Gastrocnemius medialis (tissue), 4 donors: ENCODE measurements around the gene PPP1R11. TPM values are rescaled to one million over a fixed set of nuclear protein-coding genes. Genes with fewer than 3 reads are reported as not detected.
"Not testable (repeated sequence)": the region's sequence is repeated elsewhere in the genome, so short reads cannot be mapped to it uniquely, and the experiment has no call there.

Experiments used
- ATAC-seq, 2 donors: fragments of 150-250 bp; one replicate each; pipeline ENCODE4 v1.9.1; 2016
- DNase-seq, 2 donors: peaks; one replicate each; pipeline ENCODE4 v3.0.0-alpha.2; 2019
- H3K27ac ChIP-seq, 4 donors: fragments of 200-600 bp; sonication (generic); 1 replicate in 1 of 4; 2 replicates in 3 of 4; pipeline ENCODE4 v1.5.1; 2016 to 2018; ENCODE audit warnings: mild to moderate bottlenecking in 2 of 4, moderate library complexity in 1 of 4
- H3K27me3 ChIP-seq, 3 donors: fragments of 200-600 bp; sonication (generic) in 2 of 3; 1 replicate in 1 of 3; 2 replicates in 2 of 3; pipeline versions ENCODE4 v1.5.1 to v1.6.0; 2016 to 2019; ENCODE audit warnings: mild to moderate bottlenecking in 1 of 3, moderate library complexity in 1 of 3
- H3K36me3 ChIP-seq, 2 donors: fragments of 200-600 bp; sonication (generic) in 1 of 2; one replicate each; pipeline ENCODE4 v1.5.1; 2017 to 2018
- H3K4me1 ChIP-seq, 2 donors: fragments of 200-600 bp; sonication (generic) in 1 of 2; one replicate each; pipeline ENCODE4 v1.5.1; 2016 to 2017; ENCODE audit warnings: mild to moderate bottlenecking in 2 of 2
- H3K4me3 ChIP-seq, 4 donors: fragments of 200-600 bp; sonication (generic) in 3 of 4; 1 replicate in 1 of 4; 2 replicates in 3 of 4; pipeline ENCODE4 v1.5.1; 2016 to 2019; ENCODE audit warnings: mild to moderate bottlenecking in 2 of 4
- H3K9me3 ChIP-seq, 3 donors: fragments of 200-600 bp; sonication (generic) in 2 of 3; 1 replicate in 1 of 3; 2 replicates in 2 of 3; pipeline ENCODE4 v1.5.1; 2016 to 2019
- POLR2A ChIP-seq, 2 donors: fragments of 450-650 bp; IDR thresholded peaks; one replicate each; pipeline ENCODE4 v1.6.1; 2017; ENCODE audit warnings: antibody characterized with exemption in 2 of 2, mild to moderate bottlenecking in 2 of 2, moderate library complexity in 2 of 2
- in situ Hi-C, 4 donors: fragments of 200-750 bp; cut with MboI; loops; one replicate each; pipeline versions ENCODE4 v1.15.0 to v1.8.0; 2017; ENCODE audit warnings: low sequenced_read_pairs in 4 of 4
- intact Hi-C: fragments of 100-400 bp; cut with DNase I; formaldehyde crosslinking; loops from one replicate; pipeline ENCODE4 v1.15.1; 2023; ENCODE audit warnings: low total_unique reads
- total RNA-seq, 4 donors: library from RNA; depleted of rRNA; stranded (reverse); fragments of >200 nt; gene quantifications; one replicate each; pipeline versions ENCODE4 v1.1.0 to v1.2.3, GENCODE V29; 2016
- TF ChIP-seq, protein P1 (sequence below), 5 experiments: fragments of 450-650 bp in 3 of 5; fragments of 200-600 bp in 2 of 5; sonication (generic) in 2 of 5; IDR thresholded peaks in 4 of 5; conservative IDR thresholded peaks in 1 of 5; 1 replicate in 4 of 5; 2 replicates in 1 of 5; pipeline ENCODE4 v1.5.1; 2016 to 2019; ENCODE audit warnings: antibody characterized with exemption in 5 of 5, mild to moderate bottlenecking in 3 of 5, moderate library complexity in 3 of 5

The PPP1R11 gene
- total RNA-seq, 4 donors from 2014 or later, result 34.0 to 72.4 (median 49.9) TPM

DNA sequence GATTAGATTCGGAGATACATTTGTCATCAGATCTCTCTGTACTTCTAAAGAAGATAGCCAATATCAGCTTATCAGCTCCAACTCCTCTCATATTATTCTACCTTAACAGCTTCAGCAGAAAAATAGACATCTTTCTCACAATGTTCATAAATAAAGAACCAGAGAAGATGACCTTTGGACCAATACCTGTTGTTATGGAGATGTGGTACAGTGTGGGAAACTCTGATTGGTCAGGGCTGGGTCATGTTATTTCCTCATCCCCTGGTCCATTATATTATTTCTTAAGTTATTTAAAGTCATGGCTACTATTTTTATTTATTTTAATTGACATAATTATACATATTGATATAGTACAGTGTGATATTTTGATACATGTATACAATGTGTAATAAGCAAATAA lies 41.8 kb upstream of the PPP1R11 start:
- no peak for TF ChIP-seq POLR2A (IDR thresholded peaks at IDR 0.05)
- TF ChIP-seq, protein P1, sequence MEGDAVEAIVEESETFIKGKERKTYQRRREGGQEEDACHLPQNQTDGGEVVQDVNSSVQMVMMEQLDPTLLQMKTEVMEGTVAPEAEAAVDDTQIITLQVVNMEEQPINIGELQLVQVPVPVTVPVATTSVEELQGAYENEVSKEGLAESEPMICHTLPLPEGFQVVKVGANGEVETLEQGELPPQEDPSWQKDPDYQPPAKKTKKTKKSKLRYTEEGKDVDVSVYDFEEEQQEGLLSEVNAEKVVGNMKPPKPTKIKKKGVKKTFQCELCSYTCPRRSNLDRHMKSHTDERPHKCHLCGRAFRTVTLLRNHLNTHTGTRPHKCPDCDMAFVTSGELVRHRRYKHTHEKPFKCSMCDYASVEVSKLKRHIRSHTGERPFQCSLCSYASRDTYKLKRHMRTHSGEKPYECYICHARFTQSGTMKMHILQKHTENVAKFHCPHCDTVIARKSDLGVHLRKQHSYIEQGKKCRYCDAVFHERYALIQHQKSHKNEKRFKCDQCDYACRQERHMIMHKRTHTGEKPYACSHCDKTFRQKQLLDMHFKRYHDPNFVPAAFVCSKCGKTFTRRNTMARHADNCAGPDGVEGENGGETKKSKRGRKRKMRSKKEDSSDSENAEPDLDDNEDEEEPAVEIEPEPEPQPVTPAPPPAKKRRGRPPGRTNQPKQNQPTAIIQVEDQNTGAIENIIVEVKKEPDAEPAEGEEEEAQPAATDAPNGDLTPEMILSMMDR (IDR thresholded peaks at IDR 0.05 in 4 of 5, conservative IDR thresholded peaks at IDR 0.05 in 1 of 5), result no peak
- Histone ChIP-seq H3K9me3 (no peaks in the 10 kb centered on the region), H3K27ac (no peak overlapping the region), H3K4me1 (no peaks in the 10 kb centered on the region), H3K4me3 (no peak overlapping the region), H3K27me3 (no peaks in the 10 kb centered on the region), H3K36me3 (no peaks in the 10 kb centered on the region)
- intact Hi-C loops (no loop called here), in situ Hi-C loops (no loop called here)
- DNase-seq, result no peak
- no peak for ATAC-seq

DNA sequence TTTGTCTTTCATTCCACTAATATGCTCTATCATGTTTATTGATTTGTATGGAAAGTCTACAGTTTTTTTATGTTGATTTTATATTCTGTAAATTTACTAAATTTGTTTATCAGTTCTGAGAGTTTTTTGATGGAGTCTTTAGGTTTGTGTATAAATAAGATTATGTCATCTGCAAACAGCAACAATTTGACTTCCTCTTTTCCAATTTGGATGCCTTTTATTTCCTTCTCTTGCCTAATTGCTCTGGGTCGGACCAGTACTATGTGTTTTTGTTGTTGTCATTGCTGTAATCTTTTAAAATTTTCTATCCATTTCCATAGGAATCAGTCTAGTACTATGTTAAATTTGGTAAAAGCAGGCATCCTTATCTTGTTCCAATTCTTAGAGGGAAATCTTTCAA lies 37.4 kb upstream of the PPP1R11 start:
- intact Hi-C loops, result no loop called here
- TF ChIP-seq, protein P1 (IDR thresholded peaks at IDR 0.05 in 4 of 5, conservative IDR thresholded peaks at IDR 0.05 in 1 of 5), result no peak
- no peak for TF ChIP-seq POLR2A (IDR thresholded peaks at IDR 0.05)
- DNase-seq (no peak), ATAC-seq (no peak)
- H3K9me3 ChIP-seq, result no peaks in the 10 kb centered on the region
- no peak overlapping the region for H3K27ac ChIP-seq
- in situ Hi-C loops, result no loop called here
- H3K4me3 ChIP-seq, result no peak overlapping the region
- H3K36me3 ChIP-seq, result peaks cover 0 to 4% of the 10 kb centered on the region in 2 donors
- H3K27me3 ChIP-seq, result no peaks in the 10 kb centered on the region
- H3K4me1 ChIP-seq, result no peaks in the 10 kb centered on the region

DNA sequence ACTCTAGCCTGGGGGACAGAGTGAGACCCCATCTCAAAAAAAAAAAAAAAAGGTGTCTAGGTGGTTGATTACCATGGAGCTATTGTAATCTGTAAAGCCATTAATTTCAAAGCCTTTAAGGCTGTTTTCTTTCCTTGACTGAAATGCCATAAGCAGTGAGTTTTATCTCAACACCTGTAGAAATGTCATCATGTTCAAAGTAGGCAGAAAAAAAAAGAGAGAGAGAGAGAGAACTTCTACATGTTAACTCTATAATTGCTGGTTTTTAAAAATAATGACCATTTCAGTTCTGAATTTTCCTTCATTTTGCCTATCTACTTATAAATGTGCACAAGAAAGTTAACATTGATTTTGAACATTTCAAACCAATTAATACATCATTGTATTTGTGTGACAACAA lies 35.6 kb upstream of the PPP1R11 start:
- no peaks in the 10 kb centered on the region for H3K27me3 ChIP-seq
- TF ChIP-seq, protein P1 (IDR thresholded peaks at IDR 0.05 in 4 of 5, conservative IDR thresholded peaks at IDR 0.05 in 1 of 5), result no peak
- TF ChIP-seq POLR2A (IDR thresholded peaks at IDR 0.05), result no peak
- peaks cover 0 to 4% of the 10 kb centered on the region in 2 donors for H3K36me3 ChIP-seq
- in situ Hi-C loops (no loop called here), intact Hi-C loops (no loop called here)
- ATAC-seq (no peak), DNase-seq (no peak)
- H3K9me3 ChIP-seq, result no peaks in the 10 kb centered on the region
- no peak overlapping the region for H3K27ac ChIP-seq
- H3K4me1 ChIP-seq, result no peaks in the 10 kb centered on the region
- H3K4me3 ChIP-seq, result no peak overlapping the region

DNA sequence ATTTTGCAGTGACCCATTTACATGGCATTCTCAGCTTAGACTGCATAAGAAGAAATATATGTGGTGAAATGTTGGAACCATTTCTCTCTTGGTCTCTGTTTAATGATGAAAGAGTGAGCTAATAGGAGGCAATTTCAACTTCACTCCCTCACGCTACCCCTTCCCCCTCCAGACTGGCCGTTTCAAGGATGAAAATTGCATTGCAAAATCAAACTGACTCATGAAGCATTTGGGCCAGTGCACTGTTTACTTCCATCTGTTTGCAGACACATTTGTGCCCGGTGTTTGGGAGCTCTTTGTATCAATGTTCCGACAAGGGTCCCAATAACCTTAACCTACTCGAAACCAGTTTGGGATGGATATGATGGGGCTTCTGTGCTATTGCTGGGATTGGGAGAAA lies 33.6 kb upstream of the PPP1R11 start:
- H3K27me3 ChIP-seq, DNase-seq, H3K36me3 ChIP-seq, H3K9me3 ChIP-seq, H3K27ac ChIP-seq, intact Hi-C loops, ATAC-seq, H3K4me3 ChIP-seq, H3K4me1 ChIP-seq, in situ Hi-C loops: not testable (repeated sequence)

DNA sequence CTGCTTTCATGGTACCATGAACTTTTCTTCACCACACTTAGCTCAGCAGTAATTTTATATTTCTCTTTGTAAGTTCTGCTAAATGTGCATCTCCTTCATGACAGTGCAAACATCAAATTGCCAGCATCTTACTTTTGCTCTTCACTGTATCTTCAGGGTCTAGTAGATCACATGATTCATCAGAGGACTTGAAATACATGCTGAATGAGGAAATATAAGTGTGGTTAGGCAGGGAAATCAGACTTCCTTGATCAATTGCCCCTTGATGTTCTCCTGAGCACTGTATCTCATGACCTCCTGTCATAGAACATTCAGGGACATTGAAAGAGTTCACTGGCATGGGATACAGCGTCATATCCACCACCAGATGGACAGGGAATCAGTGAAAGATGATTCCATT lies 31.2 kb upstream of the PPP1R11 start:
- H3K4me3 ChIP-seq, result no peak overlapping the region
- TF ChIP-seq, protein P1 (IDR thresholded peaks at IDR 0.05 in 4 of 5, conservative IDR thresholded peaks at IDR 0.05 in 1 of 5), result no peak
- no peaks in the 10 kb centered on the region for H3K4me1 ChIP-seq
- in situ Hi-C loops (no loop called here), intact Hi-C loops (no loop called here)
- no peaks in the 10 kb centered on the region for H3K9me3 ChIP-seq
- H3K36me3 ChIP-seq, result peaks cover 0 to 4% of the 10 kb centered on the region in 2 donors
- H3K27ac ChIP-seq, result no peak overlapping the region
- H3K27me3 ChIP-seq, result no peaks in the 10 kb centered on the region
- no peak for DNase-seq
- no peak for ATAC-seq
